GM13977 (cell line): ENCODE measurements around the gene XRCC4.

Source experiments
- DNase-seq: peaks from one replicate; pipeline ENCODE4 v3.0.0; 2012; ENCODE audit warnings: low spot score
- CTCF ChIP-seq: IDR thresholded peaks from 2 replicates; pipeline ENCODE4 v1.5.1; 2012; ENCODE audit warnings: mild to moderate bottlenecking, control low read depth; ENCODE audit not compliant: insufficient read depth; ENCODE audit errors: extremely low read depth, missing control alignments
- in situ Hi-C: fragments of 300-500 bp; cut with MboI; formaldehyde crosslinking; loops from one replicate; pipeline ENCODE4 v1.12.0; 2022; ENCODE audit warnings: low sequenced_read_pairs, low pct_unique_long_range_greater_than_20kb, mixed read lengths, inconsistent platforms; ENCODE audit not compliant: unreplicated experiment

Gene XRCC4

GRCh38 chr5:83076742-83077661, at the start of gene XRCC4, which contains the start of gene TMEM167A:
TSS of gene XRCC4 (plus strand) at chr5:83077547. CDS start at chr5:83104920, 27,373 bp downstream.
TSS of gene TMEM167A (minus strand) at chr5:83077394. CDS start at chr5:83077323, 71 bp downstream.
- in situ Hi-C loops = no loop called here
- peak; percentile 86 for DNase-seq
- no peak for TF ChIP-seq CTCF

- no peak for DNase-seq
- no peak for TF ChIP-seq CTCF
- in situ Hi-C loops = no loop called here
Observed at GRCh38 chr5:83029912-83030311, 47.4 kb upstream of the XRCC4 start.

- in situ Hi-C loops = no loop called here
- DNase-seq = no peak
- TF ChIP-seq CTCF = no peak
Observed at GRCh38 chr5:83031381-83031780, 46.0 kb upstream of the XRCC4 start.

GRCh38 chr5:83034036-83034435, 43.3 kb upstream of the XRCC4 start:
- DNase-seq = no peak
- in situ Hi-C loops = no loop called here
- TF ChIP-seq CTCF = no peak

GRCh38 chr5:83034528-83035207, 42.7 kb upstream of the XRCC4 start:
- no peak for TF ChIP-seq CTCF
- DNase-seq = no peak
- in situ Hi-C loops = no loop called here

GRCh38 chr5:83035373-83036100, 41.8 kb upstream of the XRCC4 start:
- no peak for DNase-seq
- in situ Hi-C loops = no loop called here
- no peak for TF ChIP-seq CTCF
